ENCODE results near the gene ADGRG6.

Gene ADGRG6

DNA sequence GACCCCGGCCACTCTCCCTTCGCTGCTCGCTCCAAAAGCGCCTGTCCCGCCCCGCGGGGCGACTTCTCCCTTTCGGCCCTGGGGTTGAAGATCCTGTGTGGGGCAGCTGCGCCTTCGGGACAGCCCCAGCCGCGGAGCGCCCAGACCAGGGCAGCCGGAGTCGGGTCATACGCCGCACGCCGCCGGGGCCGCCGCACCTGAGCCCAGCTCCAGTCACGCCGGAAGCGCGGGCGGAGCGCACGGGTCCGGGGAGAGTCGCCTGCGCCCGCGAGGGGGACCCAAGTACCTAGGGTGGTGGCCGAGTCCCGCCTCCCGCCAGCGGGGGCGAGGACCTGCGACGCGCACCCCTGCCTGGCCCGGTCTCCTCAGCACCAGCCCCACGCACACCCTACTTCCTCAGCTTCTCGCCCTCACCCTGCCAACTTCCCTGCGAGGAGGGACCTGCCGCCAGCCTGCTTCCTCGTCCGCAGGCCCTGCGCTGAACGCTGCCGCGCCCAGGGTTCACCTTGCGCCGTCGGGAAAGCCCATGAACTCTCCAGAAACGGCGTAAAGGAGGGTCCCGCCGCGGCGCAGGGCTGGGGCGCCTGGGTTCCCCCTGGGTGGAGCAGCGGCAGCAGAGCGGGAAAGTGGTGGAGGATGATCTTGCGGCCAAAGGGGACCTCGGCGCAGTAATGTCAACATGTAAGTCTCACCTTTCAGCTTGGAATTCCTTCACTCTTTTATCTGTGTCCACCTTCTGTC is at the start of gene ADGRG6:
TSS of gene ADGRG6 (plus strand) at position 357 of the 741 bp plus-strand sequence. CDS start at position 680, 323 bp downstream.
- Histone ChIP-seq H3K9me3 (ENCODE audit: control insufficient read depth, low read length) (no peaks in the 10 kb centered on the region), H3K4me1 (ENCODE audit: control insufficient read depth, insufficient read depth, low read length) (peaks cover 20% of the 10 kb centered on the region), H3K9ac (ENCODE audit: low read length) (peak within 1 kb of the TSS; percentile 69), H3K36me3 (ENCODE audit: control insufficient read depth, insufficient read depth, low read length) (no peaks in the 10 kb centered on the region), H3K27me3 (ENCODE audit: control insufficient read depth, insufficient read depth, low read length) (no peaks in the 10 kb centered on the region), H3K4me3 (ENCODE audit: low read length) (peak within 1 kb of the TSS; percentile 66)

GRCh38 chr6:142254513-142254912 is 47.3 kb upstream of the ADGRG6 start:
- H3K36me3 ChIP-seq (ENCODE audit: control insufficient read depth, insufficient read depth, low read length): no peaks in the 10 kb centered on the region
- H3K4me1 ChIP-seq (ENCODE audit: control insufficient read depth, insufficient read depth, low read length): no peaks in the 10 kb centered on the region
- no peak overlapping the region for H3K9ac ChIP-seq (ENCODE audit: low read length)
- no peak overlapping the region for H3K4me3 ChIP-seq (ENCODE audit: low read length)
- no peaks in the 10 kb centered on the region for H3K27me3 ChIP-seq (ENCODE audit: control insufficient read depth, insufficient read depth, low read length)
- H3K9me3 ChIP-seq (ENCODE audit: control insufficient read depth, low read length): no peaks in the 10 kb centered on the region

- Histone ChIP-seq H3K27me3 (ENCODE audit: control insufficient read depth, insufficient read depth, low read length) (no peaks in the 10 kb centered on the region), H3K9ac (ENCODE audit: low read length) (no peak overlapping the region), H3K4me1 (ENCODE audit: control insufficient read depth, insufficient read depth, low read length) (no peaks in the 10 kb centered on the region), H3K4me3 (ENCODE audit: low read length) (no peak overlapping the region), H3K9me3 (ENCODE audit: control insufficient read depth, low read length) (no peaks in the 10 kb centered on the region), H3K36me3 (ENCODE audit: control insufficient read depth, insufficient read depth, low read length) (no peaks in the 10 kb centered on the region)
Measured at GRCh38 chr6:142255785-142256184, 46.0 kb upstream of the ADGRG6 start.

GRCh38 chr6:142258305-142258704 is 43.5 kb upstream of the ADGRG6 start:
- Histone ChIP-seq H3K4me3 (ENCODE audit: low read length) (no peak overlapping the region), H3K9ac (ENCODE audit: low read length) (no peak overlapping the region), H3K36me3 (ENCODE audit: control insufficient read depth, insufficient read depth, low read length) (no peaks in the 10 kb centered on the region)

DNA sequence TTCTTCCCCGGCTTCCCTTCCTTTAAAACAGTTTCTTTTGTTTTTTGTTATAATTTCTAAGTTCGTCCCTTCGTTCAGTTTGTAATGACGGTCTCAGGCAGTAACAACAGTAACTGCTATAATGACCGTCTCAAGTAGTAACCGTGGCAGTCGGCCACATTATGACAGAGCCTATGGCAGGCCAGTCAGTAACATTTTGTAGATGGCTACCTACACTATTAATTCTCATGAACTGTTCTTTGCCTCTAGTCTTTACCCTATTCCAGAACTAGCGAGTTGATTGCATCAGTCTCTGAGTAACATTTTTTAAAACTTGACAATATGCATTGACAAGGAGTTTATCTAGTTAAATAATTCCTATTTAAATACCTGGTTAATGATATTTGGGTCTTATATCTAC is 43.0 kb upstream of the ADGRG6 start:
- no peak overlapping the region for H3K9ac ChIP-seq (ENCODE audit: low read length)

More at GRCh38 chr6:142258305-142258704, 43.5 kb upstream of the ADGRG6 start:
- Histone ChIP-seq H3K9me3 (ENCODE audit: control insufficient read depth, low read length) (no peaks in the 10 kb centered on the region), H3K4me1 (ENCODE audit: control insufficient read depth, insufficient read depth, low read length) (no peaks in the 10 kb centered on the region), H3K27me3 (ENCODE audit: control insufficient read depth, insufficient read depth, low read length) (no peaks in the 10 kb centered on the region)

DNA sequence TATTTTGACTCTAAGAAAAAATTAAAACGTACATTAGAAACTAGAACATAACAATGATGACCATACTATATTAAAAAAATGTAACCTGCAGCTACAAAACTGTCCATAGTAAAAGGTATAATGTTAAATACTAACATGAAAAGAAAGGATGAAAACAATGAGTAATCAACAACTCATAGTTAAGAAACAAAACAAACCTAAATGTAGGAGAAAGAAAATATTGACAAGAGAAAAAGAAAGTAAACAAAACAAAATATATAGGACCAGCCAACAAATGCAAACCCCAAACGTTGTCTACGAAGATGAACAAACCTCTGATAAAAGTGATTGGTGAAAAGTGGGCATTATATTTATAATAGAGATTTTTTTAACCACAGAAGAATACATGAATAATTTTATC is 41.1 kb upstream of the ADGRG6 start:
- Histone ChIP-seq H3K9me3 (ENCODE audit: control insufficient read depth, low read length) (no peaks in the 10 kb centered on the region), H3K9ac (ENCODE audit: low read length) (no peak overlapping the region), H3K4me1 (ENCODE audit: control insufficient read depth, insufficient read depth, low read length) (no peaks in the 10 kb centered on the region), H3K4me3 (ENCODE audit: low read length) (no peak overlapping the region), H3K36me3 (ENCODE audit: control insufficient read depth, insufficient read depth, low read length) (no peaks in the 10 kb centered on the region), H3K27me3 (ENCODE audit: control insufficient read depth, insufficient read depth, low read length) (no peaks in the 10 kb centered on the region)

More for the DNA sequence above, 43.0 kb upstream of the ADGRG6 start:
- H3K9me3 ChIP-seq (ENCODE audit: control insufficient read depth, low read length): no peaks in the 10 kb centered on the region
- H3K4me3 ChIP-seq (ENCODE audit: low read length): no peak overlapping the region
- no peaks in the 10 kb centered on the region for H3K36me3 ChIP-seq (ENCODE audit: control insufficient read depth, insufficient read depth, low read length)
- no peaks in the 10 kb centered on the region for H3K27me3 ChIP-seq (ENCODE audit: control insufficient read depth, insufficient read depth, low read length)
- no peaks in the 10 kb centered on the region for H3K4me1 ChIP-seq (ENCODE audit: control insufficient read depth, insufficient read depth, low read length)

DNA sequence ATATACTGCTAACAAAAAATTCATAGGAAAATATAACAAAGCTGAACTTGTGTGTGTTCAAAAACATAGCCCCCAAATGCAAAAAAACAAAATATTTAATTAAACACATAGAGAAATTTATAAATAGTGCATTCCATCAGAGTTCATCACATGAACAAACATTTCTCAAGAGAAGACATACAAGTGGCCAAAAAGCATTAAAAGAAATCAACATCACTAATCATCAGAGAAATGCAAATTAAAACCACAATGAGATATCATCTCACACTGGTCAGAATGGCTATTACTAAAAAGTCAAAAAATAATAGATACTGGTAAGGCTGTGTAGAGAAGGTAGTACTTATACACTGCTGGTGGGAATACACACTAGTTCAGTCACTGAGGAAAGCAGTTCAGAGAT is 39.6 kb upstream of the ADGRG6 start:
- Histone ChIP-seq H3K27me3 (ENCODE audit: control insufficient read depth, insufficient read depth, low read length) (no peaks in the 10 kb centered on the region), H3K36me3 (ENCODE audit: control insufficient read depth, insufficient read depth, low read length) (no peaks in the 10 kb centered on the region), H3K4me3 (ENCODE audit: low read length) (no peak overlapping the region), H3K4me1 (ENCODE audit: control insufficient read depth, insufficient read depth, low read length) (no peaks in the 10 kb centered on the region), H3K9ac (ENCODE audit: low read length) (no peak overlapping the region), H3K9me3 (ENCODE audit: control insufficient read depth, low read length) (no peaks in the 10 kb centered on the region)

GRCh38 chr6:142265476-142265875 is 36.3 kb upstream of the ADGRG6 start:
- no peak overlapping the region for H3K4me3 ChIP-seq (ENCODE audit: low read length)
- no peak overlapping the region for H3K9ac ChIP-seq (ENCODE audit: low read length)
- no peaks in the 10 kb centered on the region for H3K36me3 ChIP-seq (ENCODE audit: control insufficient read depth, insufficient read depth, low read length)
- no peaks in the 10 kb centered on the region for H3K4me1 ChIP-seq (ENCODE audit: control insufficient read depth, insufficient read depth, low read length)
- H3K27me3 ChIP-seq (ENCODE audit: control insufficient read depth, insufficient read depth, low read length): no peaks in the 10 kb centered on the region
- no peaks in the 10 kb centered on the region for H3K9me3 ChIP-seq (ENCODE audit: control insufficient read depth, low read length)

GRCh38 chr6:142266060-142266459 is 35.7 kb upstream of the ADGRG6 start:
- H3K9me3 ChIP-seq (ENCODE audit: control insufficient read depth, low read length): no peaks in the 10 kb centered on the region
- H3K4me1 ChIP-seq (ENCODE audit: control insufficient read depth, insufficient read depth, low read length): no peaks in the 10 kb centered on the region
- no peaks in the 10 kb centered on the region for H3K27me3 ChIP-seq (ENCODE audit: control insufficient read depth, insufficient read depth, low read length)
- no peak overlapping the region for H3K9ac ChIP-seq (ENCODE audit: low read length)
- no peaks in the 10 kb centered on the region for H3K36me3 ChIP-seq (ENCODE audit: control insufficient read depth, insufficient read depth, low read length)
- H3K4me3 ChIP-seq (ENCODE audit: low read length): no peak overlapping the region

DNA sequence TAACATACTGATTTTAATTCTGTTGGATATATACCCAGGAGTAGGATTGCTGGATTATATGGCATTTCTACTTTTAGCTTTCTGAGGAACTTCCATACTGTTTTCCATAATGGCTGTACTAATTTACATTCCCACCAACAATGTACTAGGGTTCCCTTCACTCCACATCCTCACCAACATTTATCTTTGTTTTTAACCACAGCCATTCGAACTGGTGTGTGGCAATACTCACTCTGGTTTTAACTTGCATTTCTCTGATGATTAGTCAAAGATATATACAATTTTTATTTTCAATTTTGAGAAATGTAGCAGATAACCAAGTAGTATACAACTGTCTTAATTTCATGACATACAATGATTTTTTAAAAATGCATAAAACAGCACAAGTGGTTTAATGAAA is 30.3 kb upstream of the ADGRG6 start:
- no peaks in the 10 kb centered on the region for H3K4me1 ChIP-seq (ENCODE audit: control insufficient read depth, insufficient read depth, low read length)
- H3K27me3 ChIP-seq (ENCODE audit: control insufficient read depth, insufficient read depth, low read length): no peaks in the 10 kb centered on the region
- no peak overlapping the region for H3K4me3 ChIP-seq (ENCODE audit: low read length)
- no peaks in the 10 kb centered on the region for H3K9me3 ChIP-seq (ENCODE audit: control insufficient read depth, low read length)
- no peak overlapping the region for H3K9ac ChIP-seq (ENCODE audit: low read length)
- H3K36me3 ChIP-seq (ENCODE audit: control insufficient read depth, insufficient read depth, low read length): no peaks in the 10 kb centered on the region

GRCh38 chr6:142274656-142275055 is 27.2 kb upstream of the ADGRG6 start:
- no peak overlapping the region for H3K9ac ChIP-seq (ENCODE audit: low read length)
- H3K4me3 ChIP-seq (ENCODE audit: low read length): no peak overlapping the region
- no peaks in the 10 kb centered on the region for H3K9me3 ChIP-seq (ENCODE audit: control insufficient read depth, low read length)
- no peaks in the 10 kb centered on the region for H3K36me3 ChIP-seq (ENCODE audit: control insufficient read depth, insufficient read depth, low read length)
- H3K4me1 ChIP-seq (ENCODE audit: control insufficient read depth, insufficient read depth, low read length): no peaks in the 10 kb centered on the region
- H3K27me3 ChIP-seq (ENCODE audit: control insufficient read depth, insufficient read depth, low read length): no peaks in the 10 kb centered on the region

DNA sequence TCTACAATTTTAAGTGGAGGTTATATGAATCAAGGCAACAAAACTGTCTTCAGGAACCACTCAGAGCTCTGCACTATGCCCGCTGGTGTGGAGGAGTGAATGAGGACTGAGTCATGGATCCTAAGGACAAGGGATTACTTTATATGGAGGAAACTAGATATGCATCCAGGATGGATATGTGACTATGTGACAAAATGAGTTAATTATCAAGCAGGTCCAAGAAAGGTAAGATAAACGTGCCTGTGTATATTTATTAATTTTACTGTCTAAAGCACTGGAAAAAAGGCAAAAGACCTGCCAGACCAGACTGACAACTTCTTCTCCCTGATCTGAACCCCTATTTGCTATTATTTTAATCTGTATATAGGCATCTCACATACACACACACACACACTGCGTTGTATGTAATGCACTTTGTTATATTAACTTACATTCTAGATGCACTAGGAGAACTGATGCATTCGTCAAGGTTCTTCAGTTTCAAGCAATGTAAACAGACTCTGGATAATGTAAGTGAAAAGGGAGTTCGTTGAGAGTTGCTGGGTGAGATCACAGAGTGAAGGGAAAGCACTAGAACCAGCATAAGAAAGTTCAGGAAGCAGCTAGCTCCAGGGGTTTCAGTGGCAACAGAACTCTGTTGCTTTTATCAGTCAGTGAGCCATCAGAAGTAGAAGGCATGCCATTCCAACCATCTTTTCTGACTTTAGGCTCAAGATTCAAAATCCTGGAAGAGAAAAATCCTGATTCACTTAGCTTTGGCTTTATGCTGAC is 26.4 kb upstream of the ADGRG6 start:
- H3K9me3 ChIP-seq (ENCODE audit: control insufficient read depth, low read length): no peaks in the 10 kb centered on the region
- no peaks in the 10 kb centered on the region for H3K4me1 ChIP-seq (ENCODE audit: control insufficient read depth, insufficient read depth, low read length)
- no peak overlapping the region for H3K9ac ChIP-seq (ENCODE audit: low read length)
- no peak overlapping the region for H3K4me3 ChIP-seq (ENCODE audit: low read length)
- no peaks in the 10 kb centered on the region for H3K27me3 ChIP-seq (ENCODE audit: control insufficient read depth, insufficient read depth, low read length)
- H3K36me3 ChIP-seq (ENCODE audit: control insufficient read depth, insufficient read depth, low read length): no peaks in the 10 kb centered on the region
